ENCODE data around the gene JAKMIP2.

JAKMIP2 gene

DNA sequence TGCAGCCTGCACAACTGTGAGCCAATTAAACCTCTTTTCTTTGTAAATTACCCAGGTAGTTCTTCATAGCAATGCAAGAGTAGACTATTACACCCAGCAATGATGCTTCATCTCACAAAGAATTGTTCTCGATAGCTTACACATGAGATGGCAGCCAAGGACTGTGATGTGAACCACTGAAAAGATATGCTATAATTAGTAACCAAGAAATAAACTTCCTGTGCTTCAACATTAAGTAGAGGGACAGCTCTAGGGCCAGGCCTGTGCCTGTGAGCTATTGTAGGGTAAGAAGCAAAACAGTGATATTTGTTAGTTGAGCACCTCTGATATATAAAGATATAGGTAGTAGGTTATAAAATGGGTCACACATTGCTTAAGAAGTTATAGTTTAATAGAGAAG, 230.9 kb downstream of the JAKMIP2 start:
- TF ChIP-seq YY1 (IDR thresholded peaks at IDR 0.05; ENCODE audit: low read depth), result no peak
- TF ChIP-seq CEBPB (IDR thresholded peaks at IDR 0.05), result no peak
- TF ChIP-seq FOXM1 (IDR thresholded peaks at IDR 0.05; ENCODE audit: borderline replicate concordance, low read depth), result no peak
- TF ChIP-seq, protein P1, sequence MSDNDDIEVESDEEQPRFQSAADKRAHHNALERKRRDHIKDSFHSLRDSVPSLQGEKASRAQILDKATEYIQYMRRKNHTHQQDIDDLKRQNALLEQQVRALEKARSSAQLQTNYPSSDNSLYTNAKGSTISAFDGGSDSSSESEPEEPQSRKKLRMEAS (IDR thresholded peaks at IDR 0.05), result no peak
- TF ChIP-seq, protein P2, sequence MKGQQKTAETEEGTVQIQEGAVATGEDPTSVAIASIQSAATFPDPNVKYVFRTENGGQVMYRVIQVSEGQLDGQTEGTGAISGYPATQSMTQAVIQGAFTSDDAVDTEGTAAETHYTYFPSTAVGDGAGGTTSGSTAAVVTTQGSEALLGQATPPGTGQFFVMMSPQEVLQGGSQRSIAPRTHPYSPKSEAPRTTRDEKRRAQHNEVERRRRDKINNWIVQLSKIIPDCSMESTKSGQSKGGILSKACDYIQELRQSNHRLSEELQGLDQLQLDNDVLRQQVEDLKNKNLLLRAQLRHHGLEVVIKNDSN (IDR thresholded peaks at IDR 0.05), result no peak

DNA sequence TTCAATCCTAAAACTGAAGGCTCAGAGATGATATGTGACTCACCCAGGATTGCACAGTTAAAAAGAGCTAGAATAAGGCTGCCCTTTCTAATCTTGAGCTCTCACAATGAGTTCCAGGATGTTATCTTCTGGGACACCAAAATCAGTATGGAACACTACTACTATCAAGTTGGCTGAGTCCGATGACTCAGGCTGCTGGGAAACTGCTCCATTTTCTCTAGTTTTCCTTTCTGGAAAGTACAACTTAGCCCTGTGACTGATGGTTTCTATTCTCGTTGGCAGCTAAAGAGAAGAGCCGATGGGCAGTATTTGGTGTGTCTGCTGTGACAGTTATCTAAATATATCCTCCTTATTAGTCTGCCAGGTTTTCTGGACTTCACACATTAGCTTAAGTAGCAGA, 234.8 kb downstream of the JAKMIP2 start:
- TF ChIP-seq, protein P3, sequence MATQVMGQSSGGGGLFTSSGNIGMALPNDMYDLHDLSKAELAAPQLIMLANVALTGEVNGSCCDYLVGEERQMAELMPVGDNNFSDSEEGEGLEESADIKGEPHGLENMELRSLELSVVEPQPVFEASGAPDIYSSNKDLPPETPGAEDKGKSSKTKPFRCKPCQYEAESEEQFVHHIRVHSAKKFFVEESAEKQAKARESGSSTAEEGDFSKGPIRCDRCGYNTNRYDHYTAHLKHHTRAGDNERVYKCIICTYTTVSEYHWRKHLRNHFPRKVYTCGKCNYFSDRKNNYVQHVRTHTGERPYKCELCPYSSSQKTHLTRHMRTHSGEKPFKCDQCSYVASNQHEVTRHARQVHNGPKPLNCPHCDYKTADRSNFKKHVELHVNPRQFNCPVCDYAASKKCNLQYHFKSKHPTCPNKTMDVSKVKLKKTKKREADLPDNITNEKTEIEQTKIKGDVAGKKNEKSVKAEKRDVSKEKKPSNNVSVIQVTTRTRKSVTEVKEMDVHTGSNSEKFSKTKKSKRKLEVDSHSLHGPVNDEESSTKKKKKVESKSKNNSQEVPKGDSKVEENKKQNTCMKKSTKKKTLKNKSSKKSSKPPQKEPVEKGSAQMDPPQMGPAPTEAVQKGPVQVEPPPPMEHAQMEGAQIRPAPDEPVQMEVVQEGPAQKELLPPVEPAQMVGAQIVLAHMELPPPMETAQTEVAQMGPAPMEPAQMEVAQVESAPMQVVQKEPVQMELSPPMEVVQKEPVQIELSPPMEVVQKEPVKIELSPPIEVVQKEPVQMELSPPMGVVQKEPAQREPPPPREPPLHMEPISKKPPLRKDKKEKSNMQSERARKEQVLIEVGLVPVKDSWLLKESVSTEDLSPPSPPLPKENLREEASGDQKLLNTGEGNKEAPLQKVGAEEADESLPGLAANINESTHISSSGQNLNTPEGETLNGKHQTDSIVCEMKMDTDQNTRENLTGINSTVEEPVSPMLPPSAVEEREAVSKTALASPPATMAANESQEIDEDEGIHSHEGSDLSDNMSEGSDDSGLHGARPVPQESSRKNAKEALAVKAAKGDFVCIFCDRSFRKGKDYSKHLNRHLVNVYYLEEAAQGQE (IDR thresholded peaks at IDR 0.05; ENCODE audit: low read depth), result no peak
- no peak for TF ChIP-seq TAF1 (IDR thresholded peaks at IDR 0.05; ENCODE audit: low read depth)
- no peak for TF ChIP-seq ZBTB7A (IDR thresholded peaks at IDR 0.05; ENCODE audit: low read depth)
- no peak for TF ChIP-seq CREB1 (IDR thresholded peaks at IDR 0.05; ENCODE audit: low read depth)
- TF ChIP-seq TCF12 (IDR thresholded peaks at IDR 0.05; ENCODE audit: low read depth), result no peak
- no peak for TF ChIP-seq EP300 (IDR thresholded peaks at IDR 0.05; ENCODE audit: borderline replicate concordance)
- TF ChIP-seq NFIC (IDR thresholded peaks at IDR 0.05), result no peak
- TF ChIP-seq TEAD4 (IDR thresholded peaks at IDR 0.05), result no peak
- no peak for TF ChIP-seq FOXM1 (IDR thresholded peaks at IDR 0.05; ENCODE audit: borderline replicate concordance, low read depth)

DNA sequence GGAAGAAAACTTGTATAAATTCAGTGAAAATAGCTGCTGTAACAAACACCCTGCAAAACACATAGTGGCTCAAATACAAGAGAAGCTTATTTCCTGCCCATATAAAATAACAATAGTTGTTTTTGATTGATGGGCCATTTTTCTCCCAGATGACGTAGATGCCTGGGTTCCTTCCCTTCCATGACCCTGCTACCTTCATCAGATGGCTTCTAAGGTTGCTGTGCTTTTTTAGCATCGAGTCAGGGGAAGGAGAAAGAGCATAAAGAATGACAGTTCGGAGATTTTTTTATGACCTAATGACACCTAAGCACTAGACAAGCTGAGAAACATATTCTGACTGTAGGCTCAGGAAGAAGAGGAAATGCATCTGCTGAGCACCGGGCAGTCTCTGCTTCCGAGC, 238.0 kb downstream of the JAKMIP2 start:
- TF ChIP-seq TEAD4 (IDR thresholded peaks at IDR 0.05) (no peak), YY1 (IDR thresholded peaks at IDR 0.05; ENCODE audit: low read depth) (no peak), EP300 (IDR thresholded peaks at IDR 0.05; ENCODE audit: borderline replicate concordance) (no peak), TCF12 (IDR thresholded peaks at IDR 0.05; ENCODE audit: low read depth) (no peak), ZBTB7A (IDR thresholded peaks at IDR 0.05; ENCODE audit: low read depth) (no peak), FOXM1 (IDR thresholded peaks at IDR 0.05; ENCODE audit: borderline replicate concordance, low read depth) (no peak), RAD21 (IDR thresholded peaks at IDR 0.05; ENCODE audit: low read depth) (no peak), TAF1 (IDR thresholded peaks at IDR 0.05; ENCODE audit: low read depth) (no peak), CEBPB (IDR thresholded peaks at IDR 0.05) (no peak)
- TF ChIP-seq, protein P1 (IDR thresholded peaks at IDR 0.05), result no peak
- TF ChIP-seq, protein P3 (IDR thresholded peaks at IDR 0.05; ENCODE audit: low read depth), result no peak

DNA sequence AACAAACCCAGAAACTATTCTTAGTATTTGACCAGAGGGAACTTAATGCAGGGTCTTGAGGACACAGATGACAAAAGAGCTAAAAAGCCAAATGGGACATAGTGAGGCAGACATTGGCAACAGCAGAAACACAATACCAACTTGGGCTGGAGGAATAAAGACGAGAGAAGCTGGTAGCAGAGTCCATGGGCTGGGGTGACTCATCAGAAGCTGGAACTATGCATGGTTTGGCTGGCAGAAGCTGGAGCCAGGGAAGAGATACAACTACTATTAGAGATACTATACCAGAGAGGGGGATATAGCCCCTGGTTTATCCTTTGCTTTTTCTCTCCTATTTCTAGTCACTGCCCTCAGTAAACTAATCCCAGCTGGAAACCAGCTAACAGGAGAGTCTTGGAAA, 243.5 kb downstream of the JAKMIP2 start:
- TF ChIP-seq ZBTB7A (IDR thresholded peaks at IDR 0.05; ENCODE audit: low read depth) (no peak), NFIC (IDR thresholded peaks at IDR 0.05) (no peak), CEBPB (IDR thresholded peaks at IDR 0.05) (no peak), YY1 (IDR thresholded peaks at IDR 0.05; ENCODE audit: low read depth) (no peak), FOXM1 (IDR thresholded peaks at IDR 0.05; ENCODE audit: borderline replicate concordance, low read depth) (no peak), TCF12 (IDR thresholded peaks at IDR 0.05; ENCODE audit: low read depth) (no peak), EGR1 (IDR thresholded peaks at IDR 0.05) (no peak), TAF1 (IDR thresholded peaks at IDR 0.05; ENCODE audit: low read depth) (no peak)
- TF ChIP-seq, protein P2 (IDR thresholded peaks at IDR 0.05), result no peak

DNA sequence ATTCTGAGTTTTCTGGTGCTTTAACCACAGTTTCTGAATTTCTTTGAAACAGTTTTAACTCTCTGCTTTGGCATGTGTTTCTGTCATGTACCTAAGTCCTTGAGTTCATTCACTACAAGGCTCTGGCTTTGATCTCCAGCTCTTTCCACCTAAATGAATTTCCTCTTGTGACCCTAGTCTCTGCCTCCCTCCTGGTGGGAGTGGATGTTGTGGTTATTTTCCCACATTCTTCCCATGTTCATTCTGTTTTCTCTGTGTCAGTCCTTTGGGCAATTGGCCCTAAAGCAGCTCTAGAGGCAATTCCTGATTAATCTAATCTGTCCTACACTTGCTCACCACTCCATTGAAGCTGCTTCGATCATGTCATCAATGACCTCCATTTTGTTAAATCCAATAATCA, 244.3 kb downstream of the JAKMIP2 start:
- TF ChIP-seq, protein P2 (IDR thresholded peaks at IDR 0.05), result no peak
- TF ChIP-seq CEBPB (IDR thresholded peaks at IDR 0.05) (no peak), TEAD4 (IDR thresholded peaks at IDR 0.05) (no peak), EGR1 (IDR thresholded peaks at IDR 0.05) (no peak), EP300 (IDR thresholded peaks at IDR 0.05; ENCODE audit: borderline replicate concordance) (no peak), TAF1 (IDR thresholded peaks at IDR 0.05; ENCODE audit: low read depth) (no peak)
- TF ChIP-seq, protein P3 (IDR thresholded peaks at IDR 0.05; ENCODE audit: low read depth), result no peak

Data from Ishikawa (cell line).